CD4-positive, alpha-beta T cell (primary cell): ENCODE measurements around the gene ARHGEF33. TPM values are rescaled to one million over a fixed set of nuclear protein-coding genes. Genes with fewer than 3 reads are reported as not detected.

ENCODE experiments used
- ATAC-seq: fragments of 200-7000 bp; cut with Tn5 transposase; one replicate; pipeline ENCODE4 v1.10.0; 2022; ENCODE audit warnings: mild to moderate bottlenecking; ENCODE audit not compliant: poor library complexity
- CTCF ChIA-PET: fragments of 350-600 bp; sonication (Branson Sonifier 250); formaldehyde crosslinking; loops from one replicate; lab custom pipeline; 2021; ENCODE audit warnings: antibody characterized with exemption, inconsistent platforms; lab: Charles Lee
- POLR2A ChIA-PET: fragments of 350-600 bp; sonication (Branson Sonifier 250); formaldehyde crosslinking; loops from one replicate; lab custom pipeline; 2021; ENCODE audit warnings: antibody characterized with exemption, inconsistent platforms; lab: Charles Lee
- DNase-seq, 14 experiments: peaks; one replicate each; pipeline ENCODE4 v3.0.0-alpha.2; 2013 to 2020; ENCODE audit warnings: mixed read lengths in 2 of 14
- H3K27ac ChIP-seq, 2 donors: one replicate each; pipeline versions ENCODE4 v1.5.1 to v1.7.0; 2013; ENCODE audit warnings: low read length in 2 of 2, low read depth in 1 of 2, mild to moderate bottlenecking in 1 of 2
- H3K27me3 ChIP-seq, 2 experiments: 1 replicate in 1 of 2; 2 replicates in 1 of 2; pipeline versions ENCODE4 v1.6.1 to v1.7.0; 2013; ENCODE audit warnings: low read length in 2 of 2, control low read depth in 1 of 2, mild to moderate bottlenecking in 1 of 2, moderate library complexity in 1 of 2; ENCODE audit not compliant: insufficient read depth in 2 of 2, control insufficient read depth in 1 of 2
- H3K36me3 ChIP-seq: one replicate; pipeline ENCODE4 v1.6.1; 2013; ENCODE audit warnings: low read length, control low read depth; ENCODE audit not compliant: insufficient read depth
- H3K4me1 ChIP-seq: one replicate; pipeline ENCODE4 v1.6.1; 2013; ENCODE audit warnings: low read length, control low read depth; ENCODE audit not compliant: insufficient read depth
- H3K4me3 ChIP-seq: one replicate; pipeline ENCODE4 v1.5.1; 2013; ENCODE audit warnings: mild to moderate bottlenecking, low read length, moderate library complexity
- H3K9me3 ChIP-seq, 2 experiments: 1 replicate in 1 of 2; 2 replicates in 1 of 2; pipeline versions ENCODE4 v1.6.1 to v1.7.0; 2013; ENCODE audit warnings: low read length in 2 of 2, mild to moderate bottlenecking in 2 of 2, control low read depth in 1 of 2, moderate library complexity in 1 of 2; ENCODE audit not compliant: control insufficient read depth in 1 of 2, insufficient read depth in 1 of 2
- H3K27ac Mint-ChIP-seq: one replicate; pipeline ENCODE4 v1.8.0; 2020; ENCODE audit warnings: mixed read lengths
- H3K27me3 Mint-ChIP-seq: one replicate; pipeline ENCODE4 v1.8.0; 2021; ENCODE audit warnings: mixed read lengths
- H3K36me3 Mint-ChIP-seq: one replicate; pipeline ENCODE4 v1.8.0; 2021; ENCODE audit warnings: low read depth, mixed read lengths
- H3K4me1 Mint-ChIP-seq: one replicate; pipeline ENCODE4 v1.8.0; 2021; ENCODE audit warnings: low read depth, mixed read lengths
- H3K4me3 Mint-ChIP-seq: one replicate; pipeline ENCODE4 v1.8.0; 2020; ENCODE audit warnings: mild to moderate bottlenecking, mixed read lengths
- H3K9me3 Mint-ChIP-seq: one replicate; pipeline ENCODE4 v1.8.0; 2020; ENCODE audit warnings: mixed read lengths
- CTCF ChIP-seq: fragments of 200-600 bp; IDR thresholded peaks from one replicate; pipeline ENCODE4 v1.8.0; 2022; ENCODE audit warnings: antibody characterized with exemption, mild to moderate bottlenecking
- intact Hi-C, 2 experiments: fragments of 100-400 bp; cut with DNase I in 1 of 2; cut with micrococcal nuclease in 1 of 2; formaldehyde crosslinking; loops; one replicate each; pipeline versions ENCODE4 v1.15.1 to v1.9.0; 2023 to 2025; cut with DNase I, micrococcal nuclease
- total RNA-seq, 174 experiments: library from RNA in 2 of 174; stranded (reverse) in 2 of 174; gene quantifications; one replicate each; pipeline ENCODE4 v1.2.3 and lab custom pipeline; 2021 to 2026

Gene ARHGEF33
- total RNA-seq, 2 experiments from 2014 or later, result not detected

DNA sequence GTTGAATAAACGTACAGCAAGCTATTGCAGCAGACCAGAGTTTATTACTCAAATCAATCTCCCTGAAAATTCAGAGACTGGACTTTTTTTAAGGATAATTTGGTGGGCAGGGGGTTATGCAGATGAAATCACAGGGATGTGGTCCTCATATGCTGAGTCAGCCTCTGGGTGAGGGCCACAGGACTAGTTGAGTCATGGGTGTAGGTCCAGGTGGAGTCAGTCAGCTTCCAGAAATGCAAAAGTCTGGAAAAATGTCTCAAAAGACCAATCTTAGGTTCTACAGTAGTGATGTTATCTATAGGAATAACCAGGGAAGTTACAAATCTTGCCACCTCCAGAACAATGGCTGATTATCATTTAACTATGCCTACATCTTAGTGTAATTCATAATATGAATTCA, 51.1 kb downstream of the ARHGEF33 start:
- no peak overlapping the region for H3K27ac ChIP-seq
- ChIA-PET POLR2A (no interaction called here), CTCF (no interaction called here)
- H3K4me3 ChIP-seq, result no peak overlapping the region
- H3K27ac Mint-ChIP-seq, result no peak overlapping the region
- no peak for DNase-seq
- H3K36me3 Mint-ChIP-seq, result no peaks in the 10 kb centered on the region
- H3K36me3 ChIP-seq, result no peaks in the 10 kb centered on the region
- no peaks in the 10 kb centered on the region for H3K4me1 Mint-ChIP-seq
- intact Hi-C loops, result no loop called here
- H3K4me1 ChIP-seq, result no peaks in the 10 kb centered on the region
- no peaks in the 10 kb centered on the region for H3K9me3 ChIP-seq
- no peak for ATAC-seq
- H3K4me3 Mint-ChIP-seq, result no peak overlapping the region
- no peak for TF ChIP-seq CTCF
- no peaks in the 10 kb centered on the region for H3K27me3 ChIP-seq
- H3K27me3 Mint-ChIP-seq, result no peaks in the 10 kb centered on the region
- no peaks in the 10 kb centered on the region for H3K9me3 Mint-ChIP-seq

- Mint-ChIP-seq H3K36me3 (no peaks in the 10 kb centered on the region), H3K9me3 (no peaks in the 10 kb centered on the region), H3K27me3 (no peaks in the 10 kb centered on the region), H3K4me3 (no peak overlapping the region), H3K4me1 (no peaks in the 10 kb centered on the region), H3K27ac (no peak overlapping the region)
- intact Hi-C loops, result no loop called here
- Histone ChIP-seq H3K27me3 (no peaks in the 10 kb centered on the region), H3K9me3 (no peaks in the 10 kb centered on the region), H3K36me3 (no peaks in the 10 kb centered on the region), H3K4me3 (no peak overlapping the region), H3K4me1 (no peaks in the 10 kb centered on the region), H3K27ac (no peak overlapping the region)
- no peak for ATAC-seq
- TF ChIP-seq CTCF, result no peak
- DNase-seq, result no peak
- ChIA-PET CTCF (no interaction called here), POLR2A (no interaction called here)
These were observed 54.1 kb downstream of the ARHGEF33 start for GRCh38 chr2:38943784-38944183.

GRCh38 chr2:38945372-38945771, 55.7 kb downstream of the ARHGEF33 start:
- Mint-ChIP-seq H3K4me3 (no peak overlapping the region), H3K36me3 (no peaks in the 10 kb centered on the region), H3K9me3 (no peaks in the 10 kb centered on the region), H3K27ac (no peak overlapping the region), H3K27me3 (no peaks in the 10 kb centered on the region), H3K4me1 (no peaks in the 10 kb centered on the region)
- no peak overlapping the region for H3K4me3 ChIP-seq
- no peaks in the 10 kb centered on the region for H3K36me3 ChIP-seq
- CTCF ChIA-PET, result interaction anchor here (3.7 kb wide), 1 partner anchor 283 kb away, joined by 45 read pairs; no protein-coding TSS in a partner anchor
- intact Hi-C loops, result loop anchor here in 1 of 2 experiments (5.0 kb wide), 1 partner anchor 117 kb away; no protein-coding TSS in a partner anchor
- H3K27me3 ChIP-seq, result no peaks in the 10 kb centered on the region
- DNase-seq, result no peak
- H3K9me3 ChIP-seq, result no peaks in the 10 kb centered on the region
- POLR2A ChIA-PET, result no interaction called here
- no peak for TF ChIP-seq CTCF
- ATAC-seq, result no peak
- H3K27ac ChIP-seq, result no peak overlapping the region
- H3K4me1 ChIP-seq, result no peaks in the 10 kb centered on the region
